HG03196 (cell line): Measurements from ENCODE around the gene MAVS.

Source experiments
- ATAC-seq: cut with Tn5 transposase; IDR thresholded peaks from one replicate; pipeline ENCODE4 v1.9.1; 2021; ENCODE audit not compliant: unreplicated experiment

MAVS gene

GRCh38 chr20:3846740-3847428 is at the start of gene MAVS:
TSS of gene MAVS (plus strand) at chr20:3846834. CDS start at chr20:3854625, 7,791 bp downstream.
- ATAC-seq, result peak; percentile 90

DNA sequence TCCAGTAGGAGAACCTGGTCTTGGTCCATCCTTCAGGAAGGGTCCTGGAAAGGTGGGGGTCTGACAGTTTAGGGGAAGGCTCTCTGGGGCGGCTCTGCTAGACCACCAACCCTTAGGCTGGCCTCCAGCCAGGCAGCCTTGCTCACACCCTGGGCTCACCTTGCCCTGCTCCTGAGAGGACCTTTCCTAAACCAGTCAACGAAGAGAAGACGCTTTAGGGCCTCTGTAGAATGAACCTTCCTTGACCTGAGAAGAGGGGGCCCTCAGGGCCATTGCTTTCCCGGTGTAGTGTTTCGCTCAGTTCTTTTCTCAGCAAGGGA is 49.4 kb upstream of the MAVS start:
- ATAC-seq, result no peak

GRCh38 chr20:3797592-3798372 is 48.9 kb upstream of the MAVS start:
- ATAC-seq, result no peak

GRCh38 chr20:3798373-3798768 is 48.3 kb upstream of the MAVS start:
- ATAC-seq, result no peak

GRCh38 chr20:3798908-3799248 is 47.8 kb upstream of the MAVS start:
- no peak for ATAC-seq

DNA sequence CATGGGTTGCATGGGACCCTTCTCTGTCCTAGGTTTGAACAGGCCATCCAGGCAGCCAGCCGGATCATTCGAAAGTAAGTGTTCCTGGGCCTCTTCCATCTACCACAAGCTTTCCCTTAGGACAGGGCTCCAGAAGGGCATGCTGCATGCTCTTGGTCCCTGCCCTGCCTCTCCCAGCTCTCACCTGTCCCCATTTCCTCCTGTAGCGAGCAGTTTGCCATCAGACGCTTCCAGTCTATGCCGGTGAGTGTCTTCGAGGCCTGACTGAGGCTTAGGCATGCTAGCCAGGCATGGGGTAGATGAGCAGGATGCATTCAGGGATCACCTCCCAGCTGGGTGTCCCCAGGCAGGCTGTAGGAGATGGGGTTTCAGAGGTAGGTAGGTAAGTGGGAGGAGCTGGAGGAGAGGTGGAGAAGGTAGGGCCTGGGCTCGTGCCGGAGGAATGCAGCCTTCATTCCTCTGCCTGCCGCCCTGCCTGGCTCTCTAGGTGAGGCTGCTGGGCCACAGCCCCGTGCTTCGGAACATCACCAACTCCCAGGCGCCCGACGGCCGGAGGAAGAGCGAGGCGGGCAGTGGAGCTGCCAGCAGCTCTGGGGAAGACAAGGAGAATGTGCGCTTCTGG is 46.3 kb upstream of the MAVS start:
- ATAC-seq, result no peak

- no peak for ATAC-seq
These were observed 45.8 kb upstream of the MAVS start for GRCh38 chr20:3800878-3801260.

DNA sequence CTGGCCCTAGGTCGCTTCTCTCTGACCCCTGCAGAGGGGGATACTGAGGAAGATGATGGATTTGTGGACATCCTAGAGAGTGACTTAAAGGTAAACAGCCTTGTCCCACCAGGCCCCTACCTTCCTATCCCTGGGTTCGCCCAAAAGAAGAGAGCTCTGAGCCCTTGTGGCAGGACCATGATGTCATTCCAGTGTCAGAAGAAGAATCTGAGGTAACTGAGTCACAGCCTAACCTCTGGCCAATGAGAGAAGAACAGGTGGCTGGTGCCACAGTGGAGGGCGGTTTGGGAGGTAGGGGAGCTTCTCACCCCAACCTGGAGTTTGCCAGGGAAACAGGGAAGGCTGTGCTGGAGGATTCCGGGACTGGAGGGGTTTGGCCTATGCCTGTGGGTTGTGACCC is 45.3 kb upstream of the MAVS start:
- ATAC-seq, result no peak

- ATAC-seq, result no peak
These were observed 44.8 kb upstream of the MAVS start for GRCh38 chr20:3801846-3802245.

DNA sequence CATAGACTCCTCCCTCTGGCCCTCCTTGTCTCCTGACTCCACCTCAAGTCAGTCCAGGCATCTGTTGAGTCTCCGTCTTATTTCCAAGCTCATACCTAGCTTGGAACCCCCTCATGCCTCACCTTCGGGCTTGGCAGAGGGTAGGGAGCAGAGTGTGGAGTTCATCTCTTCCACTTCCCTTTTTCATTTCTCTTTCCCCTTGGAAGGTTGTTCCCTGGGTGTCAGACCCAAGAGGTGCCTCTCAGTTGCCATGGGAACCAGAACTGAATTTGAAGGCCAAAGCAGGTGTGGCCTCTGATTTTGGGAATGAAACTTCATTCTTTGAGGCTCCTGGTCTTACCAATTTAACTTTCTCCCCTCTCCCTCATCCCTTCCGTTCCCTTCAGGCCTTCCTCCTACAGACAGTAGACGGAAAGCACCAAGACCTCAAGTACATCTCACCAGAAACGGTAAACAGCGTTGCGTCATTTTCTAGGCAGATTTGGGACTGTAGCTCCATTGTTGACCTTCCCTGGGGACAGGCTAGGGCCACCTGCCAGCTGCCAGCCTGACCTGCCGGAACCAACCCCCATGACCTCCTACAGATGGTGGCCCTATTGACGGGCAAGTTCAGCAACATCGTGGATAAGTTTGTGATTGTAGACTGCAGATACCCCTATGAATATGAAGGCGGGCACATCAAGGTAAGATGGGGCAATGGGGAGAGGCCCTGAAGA is 44.0 kb upstream of the MAVS start:
- no peak for ATAC-seq

DNA sequence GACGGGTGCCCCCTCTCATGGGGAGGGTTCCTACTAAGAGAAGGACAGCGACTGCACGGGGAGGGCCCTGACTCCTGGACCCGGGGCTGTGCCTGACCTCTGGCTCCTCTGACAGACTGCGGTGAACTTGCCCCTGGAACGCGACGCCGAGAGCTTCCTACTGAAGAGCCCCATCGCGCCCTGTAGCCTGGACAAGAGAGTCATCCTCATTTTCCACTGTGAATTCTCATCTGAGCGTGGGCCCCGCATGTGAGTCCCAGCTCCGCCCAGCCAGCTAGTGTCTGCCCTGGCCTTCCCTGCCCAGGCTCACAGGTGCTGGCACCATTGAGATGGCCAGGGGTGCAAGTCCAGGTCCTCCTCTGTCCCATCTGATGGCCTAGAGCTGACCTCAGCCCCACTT is 43.3 kb upstream of the MAVS start:
- no peak for ATAC-seq

DNA sequence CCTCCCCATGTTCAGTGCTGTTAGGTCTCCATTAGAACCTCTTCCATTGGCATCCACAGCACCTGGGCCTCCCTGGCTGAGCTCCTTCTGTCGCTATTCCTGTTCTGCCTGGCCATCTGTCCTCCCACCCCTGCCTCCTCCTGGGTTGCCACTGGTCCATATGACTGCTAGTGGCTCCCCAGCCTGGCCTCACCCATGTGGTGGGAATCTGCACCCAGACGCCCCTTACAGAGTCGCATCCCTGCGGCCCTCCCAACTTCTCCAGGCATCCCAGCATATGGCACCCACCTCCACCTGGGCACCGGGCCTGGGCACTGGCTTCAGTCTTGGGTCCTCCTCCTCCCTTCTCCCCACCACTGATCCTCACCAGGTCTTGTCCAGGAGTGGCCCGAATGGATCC is 42.8 kb upstream of the MAVS start:
- no peak for ATAC-seq

GRCh38 chr20:3804254-3804751 is 42.3 kb upstream of the MAVS start:
- no peak for ATAC-seq

- no peak for ATAC-seq
These were observed 41.9 kb upstream of the MAVS start for GRCh38 chr20:3804781-3805180.

DNA sequence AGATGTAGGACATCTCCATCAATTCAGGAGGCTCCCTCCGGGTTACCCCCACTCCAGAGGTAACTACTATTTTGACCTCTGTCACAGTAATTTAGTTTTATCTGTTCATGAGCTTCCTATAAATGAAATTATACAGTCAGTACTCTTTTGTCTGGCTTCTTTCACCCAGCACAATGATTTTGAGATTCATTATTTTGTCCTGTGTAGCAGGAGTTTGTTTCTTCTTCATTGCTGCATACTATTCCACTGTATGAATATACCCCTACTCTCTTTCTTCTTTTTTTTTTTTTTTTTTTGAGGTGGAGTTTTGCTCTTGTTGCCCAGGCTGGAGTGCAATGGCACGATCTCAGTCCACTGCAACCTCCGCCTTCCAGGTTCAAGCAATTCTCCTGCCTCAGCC is 38.1 kb upstream of the MAVS start:
- no peak for ATAC-seq

GRCh38 chr20:3811467-3812258 is 35.0 kb upstream of the MAVS start:
- ATAC-seq, result peak; percentile 52

GRCh38 chr20:3812259-3812681 is 34.4 kb upstream of the MAVS start:
- no peak for ATAC-seq

DNA sequence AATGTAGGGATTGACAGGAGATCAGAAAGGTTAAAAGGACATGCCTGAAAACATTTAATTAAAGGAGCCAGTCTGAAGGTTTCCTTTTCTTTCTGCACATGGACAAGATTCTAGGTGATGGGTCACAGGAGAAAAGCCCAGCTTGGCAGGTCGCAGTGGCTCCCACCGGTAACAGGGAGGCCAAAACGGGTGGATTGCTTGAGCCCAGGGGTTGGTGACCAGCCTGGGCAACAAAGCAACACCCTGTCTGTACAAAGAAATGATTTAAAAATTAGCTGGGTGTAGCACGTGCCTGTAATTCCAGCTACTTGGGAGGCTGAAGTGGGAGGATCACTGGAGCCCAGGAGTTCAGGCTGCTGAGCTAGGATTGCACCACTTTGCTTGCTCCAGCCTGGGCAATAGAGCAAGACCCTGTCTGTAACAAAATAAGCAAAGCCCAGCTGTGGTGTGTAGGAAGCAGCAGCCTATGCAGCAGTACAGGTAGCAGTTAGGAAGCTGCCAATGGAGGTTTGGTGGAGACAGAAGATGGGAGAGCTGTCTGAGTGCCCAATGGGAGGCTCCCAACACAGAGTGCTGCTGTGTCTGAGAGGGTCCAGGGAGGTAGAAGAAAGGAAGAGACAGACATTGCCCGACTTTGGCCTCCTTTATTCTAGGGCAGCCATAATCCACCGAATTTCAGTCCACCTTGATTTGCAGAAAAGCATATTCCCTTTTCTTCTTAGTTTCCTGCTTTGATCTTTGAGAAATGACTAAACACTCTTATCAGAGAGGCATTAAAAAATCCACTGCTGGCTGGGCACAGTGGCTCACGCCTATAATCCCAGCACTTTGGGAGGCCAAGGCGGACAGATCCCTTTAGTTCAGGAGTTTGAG is 33.4 kb upstream of the MAVS start:
- no peak for ATAC-seq

- no peak for ATAC-seq
These were observed 32.6 kb upstream of the MAVS start for GRCh38 chr20:3813848-3814581.
